Mucosa of gallbladder (tissue), 1 donor: ENCODE data around the gene RPS24. TPM values are rescaled to one million over a fixed set of nuclear protein-coding genes. Genes with fewer than 3 reads are reported as not detected.

Experiments used
- DNase-seq: peaks from one replicate; pipeline ENCODE4 v3.0.0-alpha.2; 2020; ENCODE audit warnings: low spot score
- total RNA-seq: library from RNA; stranded (reverse); gene quantifications from one replicate; pipeline ENCODE4 v1.2.1, GENCODE V29; 2021
- donor health status: DM: no; HTN: no; CAD: no.

Gene RPS24
- total RNA-seq, 1 donor from 2014 or later: 978 TPM

GRCh38 chr10:78028438-78029268 lies 5.0 kb upstream of the RPS24 start:
- DNase-seq: no peak

- DNase-seq: peak; percentile 97
Observed at GRCh38 chr10:78029269-78030226, 4.1 kb upstream of the RPS24 start, which contains the start of gene POLR3A. TSS of gene POLR3A (minus strand) at chr10:78029515. CDS start at chr10:78029407, 108 bp downstream.

GRCh38 chr10:78033387-78033636 lies 351 bp upstream of the RPS24 start:
- no peak for DNase-seq

- DNase-seq: no peak
Observed at GRCh38 chr10:78035025-78035424, 1.4 kb downstream of the RPS24 start.

GRCh38 chr10:78035437-78035836 lies 1.8 kb downstream of the RPS24 start:
- no peak for DNase-seq

- no peak for DNase-seq
Observed at GRCh38 chr10:78035933-78036583, 2.4 kb downstream of the RPS24 start.

- DNase-seq: no peak
Observed at GRCh38 chr10:78038105-78038504, 4.4 kb downstream of the RPS24 start.

GRCh38 chr10:78038791-78039547 lies 5.3 kb downstream of the RPS24 start:
- DNase-seq: no peak

- DNase-seq: no peak
Observed at GRCh38 chr10:78039743-78040142, 6.1 kb downstream of the RPS24 start.

- no peak for DNase-seq
Observed at GRCh38 chr10:78041170-78042057, 7.8 kb downstream of the RPS24 start.

GRCh38 chr10:78042058-78042751 lies 8.5 kb downstream of the RPS24 start:
- DNase-seq: no peak

GRCh38 chr10:78042752-78043104 lies 9.1 kb downstream of the RPS24 start:
- no peak for DNase-seq

- DNase-seq: no peak
Observed at GRCh38 chr10:78044179-78044578, 10.5 kb downstream of the RPS24 start.

- DNase-seq: no peak
Observed at GRCh38 chr10:78044699-78045098, 11.0 kb downstream of the RPS24 start.

GRCh38 chr10:78045237-78045636 lies 11.6 kb downstream of the RPS24 start:
- DNase-seq: no peak

- DNase-seq: no peak
Observed at GRCh38 chr10:78045856-78046255, 12.2 kb downstream of the RPS24 start.

- DNase-seq: no peak
Observed at GRCh38 chr10:78046711-78047269, 13.1 kb downstream of the RPS24 start.

GRCh38 chr10:78047314-78047891 lies 13.7 kb downstream of the RPS24 start:
- peak; percentile 88 for DNase-seq

- no peak for DNase-seq
Observed at GRCh38 chr10:78049851-78050250, 16.2 kb downstream of the RPS24 start.
